Cerebellar nuclear complex (tissue), 1 donor: ENCODE data around the gene ZNF184.
"Not testable (repeated sequence)": the region's sequence is repeated elsewhere in the genome, so short reads cannot be mapped to it uniquely, and the experiment has no call there.

ENCODE experiments used
- DNase-seq, 2 experiments: peaks; one replicate each; lab custom pipeline; 2025; lab: John Stamatoyannopoulos, UW

The ZNF184 gene

DNA sequence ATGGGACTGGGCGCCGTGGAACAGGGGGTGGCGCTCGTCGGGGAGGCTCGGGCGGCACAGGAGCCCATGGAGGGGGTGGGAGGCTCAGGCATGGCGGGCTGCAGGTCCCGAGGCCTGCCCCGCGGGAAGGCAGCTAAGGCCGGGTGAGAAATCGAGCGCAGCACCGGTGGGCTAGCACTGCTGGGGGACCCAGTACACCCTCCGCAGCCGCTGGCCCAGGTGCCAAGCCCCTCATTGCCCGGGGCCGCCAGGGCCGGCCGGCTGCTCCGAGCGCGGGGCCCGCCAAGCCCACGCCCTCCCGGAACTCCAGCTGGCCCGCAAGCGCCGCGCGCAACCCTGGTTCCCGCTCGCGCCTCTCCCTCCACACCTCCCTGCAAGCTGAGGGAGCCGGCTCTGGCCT lies 48.1 kb downstream of the ZNF184 start:
- DNase-seq, result not testable (repeated sequence)

GRCh38 chr6:27422651-27423332 lies 50.1 kb downstream of the ZNF184 start:
- no peak for DNase-seq

DNA sequence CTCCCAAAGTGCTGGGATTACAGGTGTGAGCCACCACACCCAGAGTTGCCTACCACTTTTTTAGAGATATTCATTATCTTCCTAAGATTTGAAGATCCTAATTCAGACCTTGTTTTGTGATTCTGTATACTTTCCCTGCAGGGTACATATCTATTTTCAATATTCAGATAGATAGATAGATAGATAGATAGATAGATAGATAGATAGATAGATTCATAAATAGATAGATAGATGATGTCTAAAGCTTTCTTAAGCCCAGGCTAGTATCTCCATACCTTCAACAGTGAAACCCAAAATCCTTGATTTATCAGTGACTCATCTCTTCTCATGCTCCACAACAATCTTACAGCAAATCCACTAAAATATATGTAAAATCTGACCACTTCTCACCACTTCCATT lies 53.5 kb downstream of the ZNF184 start:
- DNase-seq, result no peak

GRCh38 chr6:27415898-27416297 lies 57.0 kb downstream of the ZNF184 start:
- DNase-seq, result no peak

GRCh38 chr6:27414996-27415395 lies 57.9 kb downstream of the ZNF184 start:
- DNase-seq, result no peak

DNA sequence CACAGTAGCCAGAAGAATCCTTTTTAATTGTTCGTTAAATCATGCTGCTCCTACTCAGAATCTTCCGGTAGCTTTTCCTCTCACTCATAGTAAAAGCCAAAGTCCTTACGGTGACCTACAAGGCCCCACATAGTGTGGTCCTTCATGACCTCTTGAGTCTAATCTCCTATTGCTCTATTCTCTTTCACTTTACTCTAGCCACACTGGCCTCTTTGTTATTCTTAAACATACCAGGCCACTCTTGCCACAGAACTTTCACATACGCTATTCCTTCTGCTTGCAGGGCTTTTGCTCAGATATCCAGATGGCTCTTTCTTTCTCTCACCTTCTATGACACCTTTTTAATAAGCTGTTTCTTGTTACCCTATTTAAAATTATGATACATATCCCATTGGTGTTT lies 58.6 kb downstream of the ZNF184 start:
- no peak for DNase-seq

DNA sequence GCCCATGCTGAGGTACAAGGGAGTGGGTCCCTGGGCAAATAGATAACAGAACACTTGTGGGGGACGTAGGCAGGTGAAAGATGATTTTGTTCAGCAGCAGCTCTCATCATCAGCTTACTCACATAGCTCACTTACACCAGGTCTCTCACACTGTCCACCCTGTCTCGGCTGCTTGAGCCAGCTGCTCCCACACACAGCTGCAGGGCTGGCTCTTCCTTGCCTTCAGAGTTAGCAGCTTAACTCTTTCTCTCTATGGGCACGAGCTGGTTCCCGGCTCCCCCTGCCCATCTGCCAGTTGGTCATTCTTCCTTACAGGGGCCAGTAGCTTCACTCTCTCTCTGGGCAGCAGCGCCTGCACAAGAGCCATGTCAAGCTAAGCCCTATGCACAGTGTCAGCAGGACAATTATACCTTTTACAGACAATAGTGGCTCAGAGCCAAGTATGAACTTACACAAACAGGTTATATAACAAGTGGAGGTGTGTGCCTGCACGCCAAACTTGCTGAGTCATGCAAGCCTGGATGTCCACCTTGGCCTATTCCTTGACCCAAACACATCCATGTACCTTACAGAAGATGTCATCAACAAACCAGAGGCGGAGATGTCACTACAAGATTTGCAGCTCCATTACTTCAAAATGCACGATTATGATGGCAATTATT lies 65.6 kb downstream of the ZNF184 start:
- no peak for DNase-seq

DNA sequence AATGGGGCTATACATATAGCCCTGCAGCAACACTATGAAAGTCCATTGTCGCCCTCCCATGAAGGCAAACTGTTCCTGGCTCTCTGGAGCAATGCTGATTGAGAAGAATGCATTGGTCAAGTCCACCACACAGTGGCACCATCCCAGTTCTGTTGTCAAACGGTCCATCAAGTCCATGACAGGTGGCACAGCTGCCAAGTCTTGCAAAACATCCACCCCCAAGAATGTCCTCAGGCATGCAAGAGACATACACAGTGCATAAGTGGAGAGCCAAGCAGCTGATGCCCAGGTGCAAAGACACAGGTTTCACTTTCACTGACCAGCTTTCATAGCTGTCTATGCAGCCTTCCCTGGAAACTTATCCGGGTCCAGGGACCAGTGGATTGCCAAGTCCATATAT lies 66.8 kb downstream of the ZNF184 start:
- DNase-seq, result no peak

DNA sequence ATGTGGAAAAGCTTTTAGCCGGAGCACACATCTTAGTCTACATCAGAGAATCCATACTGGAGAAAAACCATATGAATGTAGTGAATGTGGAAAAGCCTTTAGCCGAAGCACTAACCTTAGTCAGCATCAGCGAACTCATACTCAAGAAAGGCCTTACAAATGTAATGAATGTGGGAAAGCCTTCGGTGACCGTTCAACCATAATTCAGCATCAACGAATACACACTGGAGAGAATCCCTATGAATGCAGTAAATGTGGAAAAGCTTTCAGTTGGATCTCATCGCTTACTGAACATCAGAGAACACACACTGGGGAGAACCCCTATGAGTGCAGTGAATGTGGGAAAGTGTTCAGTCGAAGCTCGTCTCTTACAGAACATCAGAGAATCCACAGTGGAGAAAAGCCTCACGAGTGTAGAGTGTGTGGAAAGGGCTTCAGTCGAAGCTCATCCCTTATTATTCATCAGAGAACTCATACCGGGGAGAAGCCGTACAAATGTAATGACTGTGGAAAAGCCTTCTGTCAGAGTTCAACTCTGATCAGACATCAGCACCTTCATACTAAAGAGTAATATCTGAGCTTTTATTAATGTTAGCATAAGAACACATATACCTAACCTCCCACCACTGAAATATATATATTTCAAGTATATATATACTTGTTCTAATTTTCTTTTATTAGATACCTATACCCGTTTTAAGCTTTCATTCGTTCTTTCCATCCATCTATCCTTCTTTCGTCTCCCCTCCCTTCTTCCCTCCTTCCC lies 71.8 kb downstream of the ZNF184 start:
- no peak for DNase-seq
